Measurements from ENCODE around the gene RGS3.

- TF ChIP-seq YY1 (IDR thresholded peaks at IDR 0.05; ENCODE audit: low read depth), result no peak
- TF ChIP-seq, protein P1, sequence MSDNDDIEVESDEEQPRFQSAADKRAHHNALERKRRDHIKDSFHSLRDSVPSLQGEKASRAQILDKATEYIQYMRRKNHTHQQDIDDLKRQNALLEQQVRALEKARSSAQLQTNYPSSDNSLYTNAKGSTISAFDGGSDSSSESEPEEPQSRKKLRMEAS (IDR thresholded peaks at IDR 0.05), result no peak
- no peak for TF ChIP-seq TAF1 (IDR thresholded peaks at IDR 0.05; ENCODE audit: low read depth)
- no peak for TF ChIP-seq FOXM1 (IDR thresholded peaks at IDR 0.05; ENCODE audit: borderline replicate concordance, low read depth)
- TF ChIP-seq EP300 (IDR thresholded peaks at IDR 0.05; ENCODE audit: borderline replicate concordance), result no peak
- TF ChIP-seq, protein P2, sequence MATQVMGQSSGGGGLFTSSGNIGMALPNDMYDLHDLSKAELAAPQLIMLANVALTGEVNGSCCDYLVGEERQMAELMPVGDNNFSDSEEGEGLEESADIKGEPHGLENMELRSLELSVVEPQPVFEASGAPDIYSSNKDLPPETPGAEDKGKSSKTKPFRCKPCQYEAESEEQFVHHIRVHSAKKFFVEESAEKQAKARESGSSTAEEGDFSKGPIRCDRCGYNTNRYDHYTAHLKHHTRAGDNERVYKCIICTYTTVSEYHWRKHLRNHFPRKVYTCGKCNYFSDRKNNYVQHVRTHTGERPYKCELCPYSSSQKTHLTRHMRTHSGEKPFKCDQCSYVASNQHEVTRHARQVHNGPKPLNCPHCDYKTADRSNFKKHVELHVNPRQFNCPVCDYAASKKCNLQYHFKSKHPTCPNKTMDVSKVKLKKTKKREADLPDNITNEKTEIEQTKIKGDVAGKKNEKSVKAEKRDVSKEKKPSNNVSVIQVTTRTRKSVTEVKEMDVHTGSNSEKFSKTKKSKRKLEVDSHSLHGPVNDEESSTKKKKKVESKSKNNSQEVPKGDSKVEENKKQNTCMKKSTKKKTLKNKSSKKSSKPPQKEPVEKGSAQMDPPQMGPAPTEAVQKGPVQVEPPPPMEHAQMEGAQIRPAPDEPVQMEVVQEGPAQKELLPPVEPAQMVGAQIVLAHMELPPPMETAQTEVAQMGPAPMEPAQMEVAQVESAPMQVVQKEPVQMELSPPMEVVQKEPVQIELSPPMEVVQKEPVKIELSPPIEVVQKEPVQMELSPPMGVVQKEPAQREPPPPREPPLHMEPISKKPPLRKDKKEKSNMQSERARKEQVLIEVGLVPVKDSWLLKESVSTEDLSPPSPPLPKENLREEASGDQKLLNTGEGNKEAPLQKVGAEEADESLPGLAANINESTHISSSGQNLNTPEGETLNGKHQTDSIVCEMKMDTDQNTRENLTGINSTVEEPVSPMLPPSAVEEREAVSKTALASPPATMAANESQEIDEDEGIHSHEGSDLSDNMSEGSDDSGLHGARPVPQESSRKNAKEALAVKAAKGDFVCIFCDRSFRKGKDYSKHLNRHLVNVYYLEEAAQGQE (IDR thresholded peaks at IDR 0.05; ENCODE audit: low read depth), result no peak
These were observed 42.6 kb downstream of the RGS3 start for GRCh38 chr9:113506090-113506589.

All from Ishikawa (cell line).